Cortex of kidney (tissue), 1 donor: ENCODE data around the gene TNIP2.
"Not testable (repeated sequence)": the region's sequence is repeated elsewhere in the genome, so short reads cannot be mapped to it uniquely, and the experiment has no call there.

Experiments
- DNase-seq: peaks from one replicate; lab custom pipeline; 2025; lab: John Stamatoyannopoulos, UW

The TNIP2 gene

GRCh38 chr4:2743518-2744445 is 12.4 kb downstream of the TNIP2 start:
- DNase-seq = no peak

- DNase-seq = no peak
Measured at GRCh38 chr4:2742823-2743517, 13.2 kb downstream of the TNIP2 start.

GRCh38 chr4:2742081-2742822 is 13.9 kb downstream of the TNIP2 start:
- DNase-seq = no peak

GRCh38 chr4:2741626-2742025 is 14.5 kb downstream of the TNIP2 start:
- no peak for DNase-seq

- not testable (repeated sequence) for DNase-seq
Measured at GRCh38 chr4:2738296-2738695, 17.8 kb downstream of the TNIP2 start.

GRCh38 chr4:2735869-2736268 is 20.3 kb downstream of the TNIP2 start:
- DNase-seq = no peak

GRCh38 chr4:2734612-2735011 is 21.5 kb downstream of the TNIP2 start:
- DNase-seq = no peak

GRCh38 chr4:2733844-2734574 is 22.1 kb downstream of the TNIP2 start:
- DNase-seq = no peak

GRCh38 chr4:2733001-2733843 is 22.9 kb downstream of the TNIP2 start:
- no peak for DNase-seq

- no peak for DNase-seq
Measured at GRCh38 chr4:2732526-2732925, 23.6 kb downstream of the TNIP2 start.

GRCh38 chr4:2731907-2732317 is 24.2 kb downstream of the TNIP2 start:
- DNase-seq = no peak

- DNase-seq = no peak
Measured at GRCh38 chr4:2729533-2729875, 26.6 kb downstream of the TNIP2 start.

- DNase-seq = no peak
Measured at GRCh38 chr4:2728806-2729532, 27.2 kb downstream of the TNIP2 start.

GRCh38 chr4:2728221-2728620 is 27.9 kb downstream of the TNIP2 start:
- no peak for DNase-seq

GRCh38 chr4:2726881-2727280 is 29.3 kb downstream of the TNIP2 start:
- DNase-seq = not testable (repeated sequence)

GRCh38 chr4:2725380-2725779 is 30.8 kb downstream of the TNIP2 start:
- DNase-seq = no peak

GRCh38 chr4:2723751-2724150 is 32.4 kb downstream of the TNIP2 start:
- no peak for DNase-seq

- DNase-seq = no peak
Measured at GRCh38 chr4:2722033-2722432, 34.1 kb downstream of the TNIP2 start.

GRCh38 chr4:2721586-2721985 is 34.5 kb downstream of the TNIP2 start:
- DNase-seq = no peak

GRCh38 chr4:2716236-2716635 is 39.9 kb downstream of the TNIP2 start:
- no peak for DNase-seq
